Measurements from ENCODE around the gene C10orf67.
"Not testable (repeated sequence)": the region's sequence is repeated elsewhere in the genome, so short reads cannot be mapped to it uniquely, and the experiment has no call there.

C10orf67 gene

GRCh38 chr10:23344241-23344841 lies at the start of gene C10orf67:
C10orf67 (minus strand) TSS chr10:23344797; CDS start chr10:23344774, 23 bp downstream.
- no peak for DNase-seq (ENCODE audit: low spot score)
- no peak for TF ChIP-seq CTCF (IDR thresholded peaks at IDR 0.05; ENCODE audit: extremely low read depth, missing control alignments)

GRCh38 chr10:23391821-23392220 lies 47.2 kb upstream of the C10orf67 start:
- TF ChIP-seq CTCF (IDR thresholded peaks at IDR 0.05; ENCODE audit: extremely low read depth, missing control alignments): no peak
- DNase-seq (ENCODE audit: low spot score): no peak

GRCh38 chr10:23390809-23391208 lies 46.2 kb upstream of the C10orf67 start:
- TF ChIP-seq CTCF (IDR thresholded peaks at IDR 0.05; ENCODE audit: extremely low read depth, missing control alignments): no peak
- no peak for DNase-seq (ENCODE audit: low spot score)

GRCh38 chr10:23390408-23390807 lies 45.8 kb upstream of the C10orf67 start:
- DNase-seq (ENCODE audit: low spot score): not testable (repeated sequence)

- not testable (repeated sequence) for DNase-seq (ENCODE audit: low spot score)
Measured at GRCh38 chr10:23387516-23387915, 42.9 kb upstream of the C10orf67 start.

GRCh38 chr10:23386052-23386451 lies 41.5 kb upstream of the C10orf67 start:
- no peak for TF ChIP-seq CTCF (IDR thresholded peaks at IDR 0.05; ENCODE audit: extremely low read depth, missing control alignments)
- no peak for DNase-seq (ENCODE audit: low spot score)

- DNase-seq (ENCODE audit: low spot score): no peak
Measured at GRCh38 chr10:23384364-23384763, 39.8 kb upstream of the C10orf67 start.

GRCh38 chr10:23383637-23384036 lies 39.0 kb upstream of the C10orf67 start:
- DNase-seq (ENCODE audit: low spot score): no peak
- no peak for TF ChIP-seq CTCF (IDR thresholded peaks at IDR 0.05; ENCODE audit: extremely low read depth, missing control alignments)

More at GRCh38 chr10:23384364-23384763, 39.8 kb upstream of the C10orf67 start:
- no peak for TF ChIP-seq CTCF (IDR thresholded peaks at IDR 0.05; ENCODE audit: extremely low read depth, missing control alignments)
